Caco-2 (cell line): Measurements from ENCODE around the gene ATIC. TPM values are rescaled to one million over a fixed set of nuclear protein-coding genes. Genes with fewer than 3 reads are reported as not detected.
A peak's percentile ranks its signal among the peaks of the same experiment; 100 is the strongest.

Experiments used
- BruUV-seq: library from RNA; stranded (reverse); fragments of 400-500 nt; replicated peaks from 2 replicates; lab custom pipeline; 2021; lab: Mats Ljungman, UMichigan
- CTCF ChIA-PET: fragments of 300-600 bp; sonication (Branson Sonifier 250); formaldehyde crosslinking; loops from one replicate; lab custom pipeline; 2022; ENCODE audit warnings: antibody characterized with exemption; lab: Charles Lee
- POLR2A ChIA-PET: fragments of 300-600 bp; sonication (Branson Sonifier 250); formaldehyde crosslinking; loops from one replicate; lab custom pipeline; 2022; ENCODE audit warnings: antibody characterized with exemption; lab: Charles Lee
- DNase-seq, 2 experiments: peaks; one replicate each; pipeline versions ENCODE4 v3.0.0 to v3.0.0-alpha.2; 2020 to 2022
- H3K27me3 ChIP-seq: replicated peaks from 2 replicates; pipeline ENCODE4 v1.6.0; 2011; ENCODE audit warnings: low read length; ENCODE audit not compliant: control insufficient read depth, insufficient read depth
- H3K36me3 ChIP-seq: 2 replicates; pipeline ENCODE4 v1.5.1; 2011; ENCODE audit warnings: low read length; ENCODE audit not compliant: control insufficient read depth, insufficient read depth
- H3K4me1 ChIP-seq: fragments of 250-450 bp; sonication (Bioruptor Pico); 2 replicates; pipeline ENCODE4 v1.5.1; 2020; ENCODE audit warnings: mild to moderate bottlenecking
- H3K4me3 ChIP-seq: 2 replicates; pipeline ENCODE4 v1.5.1; 2011; ENCODE audit warnings: low read depth, mild to moderate bottlenecking, control low read depth, low read length
- H3K9me3 ChIP-seq: fragments of 250-450 bp; sonication (Bioruptor Pico); 2 replicates; pipeline ENCODE4 v1.5.1; 2020; ENCODE audit warnings: mild to moderate bottlenecking, moderate library complexity
- H3K27ac Mint-ChIP-seq: one replicate; pipeline ENCODE4 v1.8.0; 2022; ENCODE audit warnings: mixed read lengths; ENCODE audit not compliant: unreplicated experiment
- H3K27me3 Mint-ChIP-seq: one replicate; pipeline ENCODE4 v1.8.0; 2022; ENCODE audit warnings: mixed read lengths; ENCODE audit not compliant: insufficient read depth, unreplicated experiment
- H3K36me3 Mint-ChIP-seq: one replicate; pipeline ENCODE4 v1.8.0; 2022; ENCODE audit warnings: mild to moderate bottlenecking, mixed read lengths; ENCODE audit not compliant: insufficient read depth, unreplicated experiment
- H3K4me1 Mint-ChIP-seq: one replicate; pipeline ENCODE4 v1.8.0; 2022; ENCODE audit warnings: low read depth, mixed read lengths; ENCODE audit not compliant: unreplicated experiment
- H3K4me3 Mint-ChIP-seq: one replicate; pipeline ENCODE4 v1.8.0; 2022; ENCODE audit warnings: mild to moderate bottlenecking, moderate library complexity, mixed read lengths; ENCODE audit not compliant: unreplicated experiment
- H3K9me3 Mint-ChIP-seq: one replicate; pipeline ENCODE4 v1.8.0; 2022; ENCODE audit warnings: mixed read lengths; ENCODE audit not compliant: unreplicated experiment
- intact Hi-C: fragments of 100-400 bp; cut with micrococcal nuclease; formaldehyde crosslinking; loops from one replicate; pipeline ENCODE4 v1.10.0; 2022; ENCODE audit not compliant: unreplicated experiment
- total RNA-seq: library from RNA; stranded (reverse); gene quantifications from 2 replicates; pipeline ENCODE4 v1.2.3, GENCODE V29; 2022
- TF ChIP-seq, protein P1 (sequence below), 2 experiments: fragments of 200-600 bp in 1 of 2; IDR thresholded peaks; 1 replicate in 1 of 2; 2 replicates in 1 of 2; pipeline versions ENCODE4 v1.5.1 to v1.8.0; 2011 to 2022; ENCODE audit warnings: antibody characterized with exemption in 1 of 2, control low read depth in 1 of 2, inconsistent platforms in 1 of 2, low read depth in 1 of 2, low read length in 1 of 2, mild to moderate bottlenecking in 1 of 2, moderate library complexity in 1 of 2; ENCODE audit not compliant: insufficient read depth in 1 of 2, severe bottlenecking in 1 of 2, unreplicated experiment in 1 of 2

Gene ATIC
- total RNA-seq, 1 experiment from 2014 or later, result 318 TPM

DNA sequence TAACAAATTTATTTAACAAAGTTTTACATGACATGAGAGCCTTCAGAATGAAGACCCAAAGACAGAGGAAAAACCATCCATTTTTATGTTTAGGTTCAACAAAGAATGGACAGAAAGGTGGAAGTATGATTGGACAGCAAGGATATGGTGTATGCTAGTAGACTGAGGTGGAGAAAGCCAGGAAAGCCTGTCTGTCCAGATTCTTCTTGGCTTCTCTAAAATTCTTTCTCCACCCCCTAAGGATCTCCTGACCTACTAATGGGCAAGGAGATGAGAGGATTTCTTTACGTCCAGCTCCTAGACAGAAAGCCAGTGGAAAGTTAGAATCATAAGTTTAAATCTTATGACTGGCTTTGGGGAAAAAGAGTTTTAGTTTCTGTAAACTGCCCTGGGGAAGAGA lies 3.0 kb downstream of the ATIC start:
- no peaks in the 10 kb centered on the region for H3K27me3 Mint-ChIP-seq
- TF ChIP-seq, protein P1, sequence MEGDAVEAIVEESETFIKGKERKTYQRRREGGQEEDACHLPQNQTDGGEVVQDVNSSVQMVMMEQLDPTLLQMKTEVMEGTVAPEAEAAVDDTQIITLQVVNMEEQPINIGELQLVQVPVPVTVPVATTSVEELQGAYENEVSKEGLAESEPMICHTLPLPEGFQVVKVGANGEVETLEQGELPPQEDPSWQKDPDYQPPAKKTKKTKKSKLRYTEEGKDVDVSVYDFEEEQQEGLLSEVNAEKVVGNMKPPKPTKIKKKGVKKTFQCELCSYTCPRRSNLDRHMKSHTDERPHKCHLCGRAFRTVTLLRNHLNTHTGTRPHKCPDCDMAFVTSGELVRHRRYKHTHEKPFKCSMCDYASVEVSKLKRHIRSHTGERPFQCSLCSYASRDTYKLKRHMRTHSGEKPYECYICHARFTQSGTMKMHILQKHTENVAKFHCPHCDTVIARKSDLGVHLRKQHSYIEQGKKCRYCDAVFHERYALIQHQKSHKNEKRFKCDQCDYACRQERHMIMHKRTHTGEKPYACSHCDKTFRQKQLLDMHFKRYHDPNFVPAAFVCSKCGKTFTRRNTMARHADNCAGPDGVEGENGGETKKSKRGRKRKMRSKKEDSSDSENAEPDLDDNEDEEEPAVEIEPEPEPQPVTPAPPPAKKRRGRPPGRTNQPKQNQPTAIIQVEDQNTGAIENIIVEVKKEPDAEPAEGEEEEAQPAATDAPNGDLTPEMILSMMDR (IDR thresholded peaks at IDR 0.05; ENCODE audit: insufficient read depth in 1 of 2, low read depth in 1 of 2, low read length in 1 of 2, severe bottlenecking in 1 of 2, unreplicated experiment in 1 of 2), result no peak
- Histone ChIP-seq H3K9me3 (no peaks in the 10 kb centered on the region), H3K4me1 (peaks cover 25% of the 10 kb centered on the region), H3K4me3 (no peak overlapping the region), H3K36me3 (no peaks in the 10 kb centered on the region; the same call in 1 of the 2 replicates), H3K27me3 (no peaks in the 10 kb centered on the region)
- BruUV-seq, result no TSS peak
- ChIA-PET POLR2A (no interaction called here), CTCF (interaction anchor here (0.6 kb wide), 1 partner anchor 13 kb away, joined by 4 read pairs; no protein-coding TSS in a partner anchor)
- peak in 1 of 2 experiments; percentile 56 for DNase-seq
- peaks cover 23% of the 10 kb centered on the region for H3K4me1 Mint-ChIP-seq
- H3K36me3 Mint-ChIP-seq, result peaks cover 81% of the 10 kb centered on the region
- intact Hi-C loops, result loop anchor here (5.0 to 10.0 kb wide), 3 partner anchors 300 to 797 kb away; no protein-coding TSS in a partner anchor
- H3K27ac Mint-ChIP-seq, result peak overlapping the region; percentile 39
- peak overlapping the region; percentile 43 for H3K4me3 Mint-ChIP-seq
- H3K9me3 Mint-ChIP-seq, result no peaks in the 10 kb centered on the region

DNA sequence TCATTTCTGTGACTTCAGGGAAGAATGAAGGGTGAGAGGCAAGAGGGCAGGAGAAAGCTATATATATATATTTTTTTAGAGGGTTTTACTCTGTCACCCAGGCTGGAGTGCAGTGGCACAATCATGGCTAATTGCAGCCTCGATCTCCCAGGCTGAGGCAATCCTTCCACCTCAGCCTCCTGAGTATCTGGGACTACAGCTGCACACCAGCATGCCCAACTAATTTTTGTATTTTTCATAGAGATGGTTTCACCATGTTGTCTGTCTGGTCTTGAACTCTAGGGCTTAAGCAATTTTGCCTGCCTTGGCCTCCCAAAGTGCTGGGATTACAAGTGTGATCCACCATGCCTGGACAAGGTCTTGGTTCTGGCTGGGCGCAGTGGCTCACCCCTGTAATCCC lies 3.4 kb downstream of the ATIC start:
- Mint-ChIP-seq H3K36me3 (peaks cover 85% of the 10 kb centered on the region), H3K27me3 (no peaks in the 10 kb centered on the region), H3K4me1 (peaks cover 23% of the 10 kb centered on the region), H3K27ac (peak overlapping the region; percentile 39), H3K4me3 (peak overlapping the region; percentile 43), H3K9me3 (no peaks in the 10 kb centered on the region)
- no peaks in the 10 kb centered on the region for H3K9me3 ChIP-seq
- intact Hi-C loops, result loop anchor here (10.0 kb wide), 1 partner anchor 300 kb away; no protein-coding TSS in a partner anchor
- no peak for DNase-seq
- H3K36me3 ChIP-seq, result no peaks in the 10 kb centered on the region; the same call in 1 of the 2 replicates
- H3K4me3 ChIP-seq, result no peak overlapping the region
- TF ChIP-seq, protein P1 (IDR thresholded peaks at IDR 0.05; ENCODE audit: insufficient read depth in 1 of 2, low read depth in 1 of 2, low read length in 1 of 2, severe bottlenecking in 1 of 2, unreplicated experiment in 1 of 2), result no peak
- POLR2A ChIA-PET, result no interaction called here
- H3K4me1 ChIP-seq, result peaks cover 25% of the 10 kb centered on the region
- CTCF ChIA-PET, result no interaction called here
- BruUV-seq, result no TSS peak
- no peaks in the 10 kb centered on the region for H3K27me3 ChIP-seq

DNA sequence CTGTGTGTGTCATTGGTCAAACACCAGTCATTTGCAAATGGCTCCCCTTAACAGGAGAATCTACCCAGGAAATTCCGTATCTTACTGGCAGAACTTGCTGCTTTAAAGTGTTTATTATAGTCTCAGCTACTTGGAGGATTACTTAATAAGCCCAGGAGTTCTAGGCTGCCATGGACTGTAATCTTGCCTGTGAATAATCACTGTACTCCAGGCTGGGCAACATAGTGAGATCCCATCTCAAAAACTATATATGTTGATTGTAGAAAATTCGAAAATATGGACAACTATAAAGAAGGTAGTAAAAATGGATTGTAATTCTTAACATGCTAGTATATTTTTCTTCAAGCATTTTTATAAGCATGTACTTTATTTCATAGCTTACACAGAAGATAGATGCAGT lies 4.5 kb downstream of the ATIC start:
- no peak overlapping the region for H3K27ac Mint-ChIP-seq
- no peak overlapping the region for H3K4me3 Mint-ChIP-seq
- peaks cover 95% of the 10 kb centered on the region for H3K36me3 Mint-ChIP-seq
- TF ChIP-seq, protein P1 (IDR thresholded peaks at IDR 0.05; ENCODE audit: insufficient read depth in 1 of 2, low read depth in 1 of 2, low read length in 1 of 2, severe bottlenecking in 1 of 2, unreplicated experiment in 1 of 2), result no peak
- Histone ChIP-seq H3K4me1 (peaks cover 25% of the 10 kb centered on the region), H3K9me3 (no peaks in the 10 kb centered on the region), H3K4me3 (no peak overlapping the region), H3K36me3 (no peaks in the 10 kb centered on the region; the same call in 1 of the 2 replicates), H3K27me3 (no peaks in the 10 kb centered on the region)
- H3K27me3 Mint-ChIP-seq, result no peaks in the 10 kb centered on the region
- ChIA-PET CTCF (no interaction called here), POLR2A (no interaction called here)
- BruUV-seq, result no TSS peak
- peaks cover 23% of the 10 kb centered on the region for H3K4me1 Mint-ChIP-seq
- no peaks in the 10 kb centered on the region for H3K9me3 Mint-ChIP-seq
- intact Hi-C loops, result loop anchor here (10.0 kb wide), 1 partner anchor 298 kb away; no protein-coding TSS in a partner anchor
- DNase-seq, result no peak
